Breast epithelium (tissue), 4 donors: ENCODE data around the gene LACTBL1. TPM values are rescaled to one million over a fixed set of nuclear protein-coding genes. Genes with fewer than 3 reads are reported as not detected.

Experiments used
- DNase-seq, 2 donors: peaks; one replicate each; pipeline ENCODE4 v3.0.0-alpha.2; 2019; ENCODE audit warnings: low spot score in 2 of 2
- H3K27ac ChIP-seq, 2 donors: fragments of 200-600 bp; sonication (generic) in 1 of 2; one replicate each; pipeline ENCODE4 v1.5.1; 2016 to 2019; ENCODE audit warnings: mild to moderate bottlenecking in 1 of 2
- H3K27me3 ChIP-seq, 2 donors: fragments of 200-600 bp; sonication (generic) in 1 of 2; one replicate each; pipeline versions ENCODE4 v1.5.1 to v1.6.0; 2017 to 2019; ENCODE audit warnings: control low read depth in 1 of 2, mild to moderate bottlenecking in 1 of 2
- H3K36me3 ChIP-seq: fragments of 200-600 bp; one replicate; pipeline ENCODE4 v1.5.1; 2019
- H3K4me1 ChIP-seq, 2 donors: fragments of 200-600 bp; sonication (generic); one replicate each; pipeline ENCODE4 v1.5.1; 2016 to 2019; ENCODE audit warnings: control low read depth in 1 of 2
- H3K4me3 ChIP-seq, 3 donors: fragments of 200-600 bp; sonication (generic); 1 replicate in 2 of 3; 2 replicates in 1 of 3; pipeline ENCODE4 v1.5.1; 2016 to 2019; ENCODE audit warnings: mild to moderate bottlenecking in 3 of 3, moderate library complexity in 2 of 3
- H3K9me3 ChIP-seq, 2 donors: fragments of 200-600 bp; sonication (generic) in 1 of 2; one replicate each; pipeline ENCODE4 v1.5.1; 2016 to 2019; ENCODE audit warnings: control low read depth in 1 of 2
- POLR2A ChIP-seq: fragments of 450-650 bp; IDR thresholded peaks from one replicate; pipeline ENCODE4 v1.6.1; 2016; ENCODE audit warnings: antibody characterized with exemption, mild to moderate bottlenecking, moderate library complexity
- POLR2AphosphoS5 ChIP-seq, 3 donors: sonication (generic); formaldehyde crosslinking; IDR thresholded peaks; one replicate each; pipeline ENCODE4 v1.6.1; 2017; ENCODE audit warnings: antibody characterized with exemption in 3 of 3
- intact Hi-C: fragments of 100-400 bp; cut with DNase I; formaldehyde crosslinking; loops from one replicate; pipeline ENCODE4 v1.15.1; 2023; ENCODE audit warnings: low total_unique reads
- total RNA-seq, 3 donors: library from RNA; depleted of rRNA; stranded (reverse); fragments of >200 nt; gene quantifications; one replicate each; pipeline ENCODE4 v1.1.0, GENCODE V29; 2016
- TF ChIP-seq, protein P1 (sequence below), 3 donors: fragments of 450-650 bp; IDR thresholded peaks; one replicate each; pipeline ENCODE4 v1.5.1; 2016 to 2017; ENCODE audit warnings: antibody characterized with exemption in 3 of 3, mild to moderate bottlenecking in 3 of 3, moderate library complexity in 3 of 3

LACTBL1 gene
- total RNA-seq, 3 donors from 2014 or later = not detected

DNA sequence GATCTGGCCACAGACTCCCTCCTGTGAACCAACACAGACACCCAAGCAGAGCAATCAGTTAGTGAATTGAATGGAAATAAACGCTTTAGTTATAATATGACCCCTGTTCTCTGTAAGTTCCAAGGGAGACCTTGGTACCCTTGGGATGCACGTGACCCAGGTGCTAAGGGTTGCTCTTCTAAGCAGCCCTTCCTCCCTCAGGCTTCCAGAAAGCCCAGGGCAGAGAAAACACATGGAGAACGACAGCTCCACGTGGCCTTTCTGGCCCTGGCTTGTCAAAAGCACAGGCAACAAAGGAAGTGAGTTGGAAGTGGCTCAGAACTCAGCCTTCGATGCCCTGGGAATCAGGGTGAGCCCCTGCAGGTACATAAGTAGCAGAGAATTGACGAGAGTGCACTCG, 57.4 kb downstream of the LACTBL1 start:
- Histone ChIP-seq H3K4me1 (no peaks in the 10 kb centered on the region), H3K36me3 (no peaks in the 10 kb centered on the region), H3K4me3 (no peak overlapping the region), H3K9me3 (no peaks in the 10 kb centered on the region), H3K27me3 (no peaks in the 10 kb centered on the region), H3K27ac (no peak overlapping the region)
- intact Hi-C loops = no loop called here
- TF ChIP-seq, protein P1, sequence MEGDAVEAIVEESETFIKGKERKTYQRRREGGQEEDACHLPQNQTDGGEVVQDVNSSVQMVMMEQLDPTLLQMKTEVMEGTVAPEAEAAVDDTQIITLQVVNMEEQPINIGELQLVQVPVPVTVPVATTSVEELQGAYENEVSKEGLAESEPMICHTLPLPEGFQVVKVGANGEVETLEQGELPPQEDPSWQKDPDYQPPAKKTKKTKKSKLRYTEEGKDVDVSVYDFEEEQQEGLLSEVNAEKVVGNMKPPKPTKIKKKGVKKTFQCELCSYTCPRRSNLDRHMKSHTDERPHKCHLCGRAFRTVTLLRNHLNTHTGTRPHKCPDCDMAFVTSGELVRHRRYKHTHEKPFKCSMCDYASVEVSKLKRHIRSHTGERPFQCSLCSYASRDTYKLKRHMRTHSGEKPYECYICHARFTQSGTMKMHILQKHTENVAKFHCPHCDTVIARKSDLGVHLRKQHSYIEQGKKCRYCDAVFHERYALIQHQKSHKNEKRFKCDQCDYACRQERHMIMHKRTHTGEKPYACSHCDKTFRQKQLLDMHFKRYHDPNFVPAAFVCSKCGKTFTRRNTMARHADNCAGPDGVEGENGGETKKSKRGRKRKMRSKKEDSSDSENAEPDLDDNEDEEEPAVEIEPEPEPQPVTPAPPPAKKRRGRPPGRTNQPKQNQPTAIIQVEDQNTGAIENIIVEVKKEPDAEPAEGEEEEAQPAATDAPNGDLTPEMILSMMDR (IDR thresholded peaks at IDR 0.05) = no peak
- TF ChIP-seq POLR2A (no peak), POLR2AphosphoS5 (IDR thresholded peaks at IDR 0.05) (no peak)
- no peak for DNase-seq

GRCh38 chr1:22914633-22915217, 57.9 kb downstream of the LACTBL1 start:
- TF ChIP-seq, protein P1 (IDR thresholded peaks at IDR 0.05) = no peak
- no peak for TF ChIP-seq POLR2AphosphoS5 (IDR thresholded peaks at IDR 0.05)
- no peak for TF ChIP-seq POLR2A
- Histone ChIP-seq H3K4me3 (no peak overlapping the region), H3K9me3 (no peaks in the 10 kb centered on the region), H3K27me3 (no peaks in the 10 kb centered on the region), H3K27ac (no peak overlapping the region), H3K36me3 (no peaks in the 10 kb centered on the region), H3K4me1 (no peaks in the 10 kb centered on the region)
- no peak for DNase-seq
- intact Hi-C loops = no loop called here

GRCh38 chr1:22914156-22914555, 58.5 kb downstream of the LACTBL1 start:
- Histone ChIP-seq H3K27ac (no peak overlapping the region), H3K4me3 (no peak overlapping the region), H3K9me3 (no peaks in the 10 kb centered on the region), H3K36me3 (no peaks in the 10 kb centered on the region), H3K4me1 (no peaks in the 10 kb centered on the region), H3K27me3 (no peaks in the 10 kb centered on the region)
- no peak for DNase-seq
- no peak for TF ChIP-seq POLR2A
- TF ChIP-seq, protein P1 (IDR thresholded peaks at IDR 0.05) = no peak
- no peak for TF ChIP-seq POLR2AphosphoS5 (IDR thresholded peaks at IDR 0.05)
- intact Hi-C loops = no loop called here

GRCh38 chr1:22913421-22914141, 59.1 kb downstream of the LACTBL1 start:
- H3K4me1 ChIP-seq = no peaks in the 10 kb centered on the region
- no peaks in the 10 kb centered on the region for H3K36me3 ChIP-seq
- no peak for DNase-seq
- TF ChIP-seq POLR2A = no peak
- TF ChIP-seq, protein P1 (IDR thresholded peaks at IDR 0.05) = no peak
- TF ChIP-seq POLR2AphosphoS5 (IDR thresholded peaks at IDR 0.05) = no peak
- no peaks in the 10 kb centered on the region for H3K9me3 ChIP-seq
- H3K4me3 ChIP-seq = no peak overlapping the region
- intact Hi-C loops = no loop called here
- H3K27me3 ChIP-seq = no peaks in the 10 kb centered on the region
- no peak overlapping the region for H3K27ac ChIP-seq

GRCh38 chr1:22912311-22912710, 60.4 kb downstream of the LACTBL1 start:
- intact Hi-C loops = no loop called here
- Histone ChIP-seq H3K27me3 (no peaks in the 10 kb centered on the region), H3K27ac (no peak overlapping the region), H3K4me1 (no peaks in the 10 kb centered on the region), H3K9me3 (no peaks in the 10 kb centered on the region), H3K36me3 (no peaks in the 10 kb centered on the region), H3K4me3 (no peak overlapping the region)
- no peak for DNase-seq
- no peak for TF ChIP-seq POLR2AphosphoS5 (IDR thresholded peaks at IDR 0.05)
- no peak for TF ChIP-seq POLR2A
- TF ChIP-seq, protein P1 (IDR thresholded peaks at IDR 0.05) = no peak
